Measurements from ENCODE around the gene ITGA1. TPM values are rescaled to one million over a fixed set of nuclear protein-coding genes. Genes with fewer than 3 reads are reported as not detected.

The ITGA1 gene
- total and polyA plus RNA-seq, 2 donors (not counting 1 experiment from before 2014, with no cell fraction given) = 0.74 TPM; not detected in 1

GRCh38 chr5:52738095-52738506 lies 49.6 kb upstream of the ITGA1 start:
- no peaks in the 10 kb centered on the region for H3K79me2 ChIP-seq (ENCODE audit: control insufficient read depth, insufficient read depth, low read length)
- intact Hi-C loops (cut with micrococcal nuclease) = no loop called here
- no peaks in the 10 kb centered on the region for H3K36me3 ChIP-seq (replicated peaks in 1 of 2; ENCODE audit: control extremely low read depth in 1 of 2, control insufficient read depth in 1 of 2, extremely low read depth in 1 of 2, insufficient read depth in 2 of 2, low read length in 1 of 2)
- no peaks in the 10 kb centered on the region for H4K20me1 ChIP-seq (ENCODE audit: control insufficient read depth, insufficient read depth, low read length, poor library complexity, severe bottlenecking)
- H3K4me3 ChIP-seq (ENCODE audit: control extremely low read depth in 1 of 5, extremely low read depth in 1 of 5, insufficient read depth in 1 of 5, low read depth in 2 of 5, low read length in 4 of 5) = no peak overlapping the region
- no peaks in the 10 kb centered on the region for H3K27me3 ChIP-seq (replicated peaks in 1 of 4; ENCODE audit: control extremely low read depth in 1 of 4, control insufficient read depth in 3 of 4, insufficient read depth in 4 of 4, low read length in 3 of 4)
- H3K9ac ChIP-seq (ENCODE audit: low read length) = no peak overlapping the region
- ATAC-seq (ENCODE audit: low read depth) (no peak), DNase-seq (no peak)
- CTCF ChIA-PET = interaction anchor here (1.0 kb wide), 1 partner anchor 10 kb away, joined by 3 read pairs; no protein-coding TSS in a partner anchor
- no peak overlapping the region for H2AFZ ChIP-seq (ENCODE audit: insufficient read depth, low read depth, low read length, poor library complexity, severe bottlenecking)
- no peak overlapping the region for H3K4me2 ChIP-seq (replicated peaks; ENCODE audit: low read depth, low read length, poor library complexity, severe bottlenecking)
- TF ChIP-seq, protein P1, sequence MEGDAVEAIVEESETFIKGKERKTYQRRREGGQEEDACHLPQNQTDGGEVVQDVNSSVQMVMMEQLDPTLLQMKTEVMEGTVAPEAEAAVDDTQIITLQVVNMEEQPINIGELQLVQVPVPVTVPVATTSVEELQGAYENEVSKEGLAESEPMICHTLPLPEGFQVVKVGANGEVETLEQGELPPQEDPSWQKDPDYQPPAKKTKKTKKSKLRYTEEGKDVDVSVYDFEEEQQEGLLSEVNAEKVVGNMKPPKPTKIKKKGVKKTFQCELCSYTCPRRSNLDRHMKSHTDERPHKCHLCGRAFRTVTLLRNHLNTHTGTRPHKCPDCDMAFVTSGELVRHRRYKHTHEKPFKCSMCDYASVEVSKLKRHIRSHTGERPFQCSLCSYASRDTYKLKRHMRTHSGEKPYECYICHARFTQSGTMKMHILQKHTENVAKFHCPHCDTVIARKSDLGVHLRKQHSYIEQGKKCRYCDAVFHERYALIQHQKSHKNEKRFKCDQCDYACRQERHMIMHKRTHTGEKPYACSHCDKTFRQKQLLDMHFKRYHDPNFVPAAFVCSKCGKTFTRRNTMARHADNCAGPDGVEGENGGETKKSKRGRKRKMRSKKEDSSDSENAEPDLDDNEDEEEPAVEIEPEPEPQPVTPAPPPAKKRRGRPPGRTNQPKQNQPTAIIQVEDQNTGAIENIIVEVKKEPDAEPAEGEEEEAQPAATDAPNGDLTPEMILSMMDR (IDR thresholded peaks at IDR 0.05) = no peak
- no peak for TF ChIP-seq EZH2 (IDR thresholded peaks at IDR 0.05; ENCODE audit: borderline replicate concordance, insufficient read depth, low read depth, low read length, poor library complexity, severe bottlenecking)
- no peaks in the 10 kb centered on the region for H3K4me1 ChIP-seq (ENCODE audit: control insufficient read depth in 2 of 2, insufficient read depth in 2 of 2, low read length in 2 of 2)
- no peaks in the 10 kb centered on the region for H3K9me3 Mint-ChIP-seq (ENCODE audit: insufficient read depth)
- H3K27ac ChIP-seq (ENCODE audit: low read length in 2 of 2) = no peak overlapping the region
- no peaks in the 10 kb centered on the region for H3K4me1 Mint-ChIP-seq
- H3K27ac Mint-ChIP-seq = no peak overlapping the region
- POLR2A ChIA-PET = no interaction called here
- H3K27me3 Mint-ChIP-seq = peaks cover 6% of the 10 kb centered on the region
- no peaks in the 10 kb centered on the region for H3K9me3 ChIP-seq (ENCODE audit: control extremely low read depth in 1 of 3, control insufficient read depth in 2 of 3, insufficient read depth in 1 of 3, low read length in 2 of 3)
- H3K4me3 Mint-ChIP-seq = no peak overlapping the region

- H3K9me3 Mint-ChIP-seq (ENCODE audit: insufficient read depth) = no peaks in the 10 kb centered on the region
These were observed 47.7 kb upstream of the ITGA1 start for GRCh38 chr5:52740007-52740406.

More at GRCh38 chr5:52740007-52740406, 47.7 kb upstream of the ITGA1 start:
- ChIA-PET POLR2A (no interaction called here), CTCF (no interaction called here)
- Mint-ChIP-seq H3K27me3 (peaks cover 6% of the 10 kb centered on the region), H3K4me1 (no peaks in the 10 kb centered on the region), H3K4me3 (no peak overlapping the region), H3K27ac (no peak overlapping the region)
- Histone ChIP-seq H3K36me3 (replicated peaks in 1 of 2; ENCODE audit: control extremely low read depth in 1 of 2, control insufficient read depth in 1 of 2, extremely low read depth in 1 of 2, insufficient read depth in 2 of 2, low read length in 1 of 2) (no peaks in the 10 kb centered on the region), H3K4me2 (replicated peaks; ENCODE audit: low read depth, low read length, poor library complexity, severe bottlenecking) (no peak overlapping the region), H3K4me3 (ENCODE audit: control extremely low read depth in 1 of 5, extremely low read depth in 1 of 5, insufficient read depth in 1 of 5, low read depth in 2 of 5, low read length in 4 of 5) (no peak overlapping the region), H3K9ac (ENCODE audit: low read length) (no peak overlapping the region), H2AFZ (ENCODE audit: insufficient read depth, low read depth, low read length, poor library complexity, severe bottlenecking) (no peak overlapping the region), H3K4me1 (ENCODE audit: control insufficient read depth in 2 of 2, insufficient read depth in 2 of 2, low read length in 2 of 2) (no peaks in the 10 kb centered on the region), H3K27me3 (replicated peaks in 1 of 4; ENCODE audit: control extremely low read depth in 1 of 4, control insufficient read depth in 3 of 4, insufficient read depth in 4 of 4, low read length in 3 of 4) (no peaks in the 10 kb centered on the region), H4K20me1 (ENCODE audit: control insufficient read depth, insufficient read depth, low read length, poor library complexity, severe bottlenecking) (no peaks in the 10 kb centered on the region), H3K27ac (ENCODE audit: low read length in 2 of 2) (no peak overlapping the region), H3K79me2 (ENCODE audit: control insufficient read depth, insufficient read depth, low read length) (no peaks in the 10 kb centered on the region), H3K9me3 (ENCODE audit: control extremely low read depth in 1 of 3, control insufficient read depth in 2 of 3, insufficient read depth in 1 of 3, low read length in 2 of 3) (no peaks in the 10 kb centered on the region)
- intact Hi-C loops (cut with micrococcal nuclease) = no loop called here
- DNase-seq = no peak
- 20% methylated on average over 1 of the region's 2 CpGs for WGBS (ENCODE audit: insufficient coverage)
- no peak for ATAC-seq (ENCODE audit: low read depth)
- TF ChIP-seq EZH2 (IDR thresholded peaks at IDR 0.05; ENCODE audit: borderline replicate concordance, insufficient read depth, low read depth, low read length, poor library complexity, severe bottlenecking) = no peak
- TF ChIP-seq, protein P1 (IDR thresholded peaks at IDR 0.05) = no peak

Data from B cell (primary cell).